Uterus (tissue), 2 donors: Measurements from ENCODE around the gene FAF1.

Experiments
- POLR2A ChIP-seq, 2 donors: fragments of 450-650 bp; IDR thresholded peaks; one replicate each; pipeline ENCODE4 v1.6.1; 2016; ENCODE audit warnings: antibody characterized with exemption in 2 of 2, mild to moderate bottlenecking in 1 of 2, moderate library complexity in 1 of 2
- TF ChIP-seq, protein P1 (sequence below), 4 experiments: fragments of 200-600 bp in 2 of 4; fragments of 450-650 bp in 2 of 4; sonication (generic) in 2 of 4; IDR thresholded peaks; one replicate each; pipeline ENCODE4 v1.5.1; 2016 to 2019; ENCODE audit warnings: antibody characterized with exemption in 4 of 4, mild to moderate bottlenecking in 2 of 4, moderate library complexity in 1 of 4

DNA sequence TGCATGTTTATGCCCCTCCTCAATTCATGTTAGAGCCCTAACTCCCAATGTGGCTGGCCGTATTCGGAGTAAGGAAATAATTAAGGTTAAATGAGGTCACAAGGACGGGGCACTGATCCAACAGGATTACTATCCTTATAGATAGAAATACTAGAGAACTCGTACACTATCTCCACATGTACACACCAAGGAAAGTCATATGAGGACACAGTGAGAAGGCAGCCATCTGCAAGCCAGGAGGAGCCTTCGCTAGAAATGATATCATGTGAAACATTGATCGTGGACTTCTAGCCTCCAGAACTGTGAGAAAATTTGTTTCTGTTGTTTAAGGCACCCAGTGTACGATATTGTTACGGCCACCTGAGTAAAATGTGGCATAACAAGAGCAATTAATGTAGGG lies 79.7 kb downstream of the FAF1 start:
- TF ChIP-seq, protein P1, sequence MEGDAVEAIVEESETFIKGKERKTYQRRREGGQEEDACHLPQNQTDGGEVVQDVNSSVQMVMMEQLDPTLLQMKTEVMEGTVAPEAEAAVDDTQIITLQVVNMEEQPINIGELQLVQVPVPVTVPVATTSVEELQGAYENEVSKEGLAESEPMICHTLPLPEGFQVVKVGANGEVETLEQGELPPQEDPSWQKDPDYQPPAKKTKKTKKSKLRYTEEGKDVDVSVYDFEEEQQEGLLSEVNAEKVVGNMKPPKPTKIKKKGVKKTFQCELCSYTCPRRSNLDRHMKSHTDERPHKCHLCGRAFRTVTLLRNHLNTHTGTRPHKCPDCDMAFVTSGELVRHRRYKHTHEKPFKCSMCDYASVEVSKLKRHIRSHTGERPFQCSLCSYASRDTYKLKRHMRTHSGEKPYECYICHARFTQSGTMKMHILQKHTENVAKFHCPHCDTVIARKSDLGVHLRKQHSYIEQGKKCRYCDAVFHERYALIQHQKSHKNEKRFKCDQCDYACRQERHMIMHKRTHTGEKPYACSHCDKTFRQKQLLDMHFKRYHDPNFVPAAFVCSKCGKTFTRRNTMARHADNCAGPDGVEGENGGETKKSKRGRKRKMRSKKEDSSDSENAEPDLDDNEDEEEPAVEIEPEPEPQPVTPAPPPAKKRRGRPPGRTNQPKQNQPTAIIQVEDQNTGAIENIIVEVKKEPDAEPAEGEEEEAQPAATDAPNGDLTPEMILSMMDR (IDR thresholded peaks at IDR 0.05) = no peak
- TF ChIP-seq POLR2A (IDR thresholded peaks at IDR 0.05) = no peak
